HFF-Myc (cell line): ENCODE results near the gene ZSCAN1.

Experiments
- DNase-seq: peaks from one replicate; pipeline ENCODE4 v3.0.0-alpha.2; 2011; ENCODE audit warnings: low read depth; ENCODE audit errors: extremely low read depth
- H3K4me3 ChIP-seq: replicated peaks from 2 replicates; pipeline ENCODE4 v1.5.1; 2011; ENCODE audit warnings: low read depth, mild to moderate bottlenecking, control low read depth, low read length
- TF ChIP-seq, protein P1 (sequence below): IDR thresholded peaks from 2 replicates; pipeline ENCODE4 v1.5.1; 2012; ENCODE audit warnings: mild to moderate bottlenecking, low read depth, low read length, control low read depth; ENCODE audit errors: missing control alignments

ZSCAN1 gene

GRCh38 chr19:58056861-58057260 is 23.0 kb downstream of the ZSCAN1 start:
- H3K4me3 ChIP-seq = no peak overlapping the region
- no peak for DNase-seq
- TF ChIP-seq, protein P1, sequence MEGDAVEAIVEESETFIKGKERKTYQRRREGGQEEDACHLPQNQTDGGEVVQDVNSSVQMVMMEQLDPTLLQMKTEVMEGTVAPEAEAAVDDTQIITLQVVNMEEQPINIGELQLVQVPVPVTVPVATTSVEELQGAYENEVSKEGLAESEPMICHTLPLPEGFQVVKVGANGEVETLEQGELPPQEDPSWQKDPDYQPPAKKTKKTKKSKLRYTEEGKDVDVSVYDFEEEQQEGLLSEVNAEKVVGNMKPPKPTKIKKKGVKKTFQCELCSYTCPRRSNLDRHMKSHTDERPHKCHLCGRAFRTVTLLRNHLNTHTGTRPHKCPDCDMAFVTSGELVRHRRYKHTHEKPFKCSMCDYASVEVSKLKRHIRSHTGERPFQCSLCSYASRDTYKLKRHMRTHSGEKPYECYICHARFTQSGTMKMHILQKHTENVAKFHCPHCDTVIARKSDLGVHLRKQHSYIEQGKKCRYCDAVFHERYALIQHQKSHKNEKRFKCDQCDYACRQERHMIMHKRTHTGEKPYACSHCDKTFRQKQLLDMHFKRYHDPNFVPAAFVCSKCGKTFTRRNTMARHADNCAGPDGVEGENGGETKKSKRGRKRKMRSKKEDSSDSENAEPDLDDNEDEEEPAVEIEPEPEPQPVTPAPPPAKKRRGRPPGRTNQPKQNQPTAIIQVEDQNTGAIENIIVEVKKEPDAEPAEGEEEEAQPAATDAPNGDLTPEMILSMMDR = no peak

- no peak overlapping the region for H3K4me3 ChIP-seq
- DNase-seq = no peak
- TF ChIP-seq, protein P1 = no peak
These were observed 24.6 kb downstream of the ZSCAN1 start for GRCh38 chr19:58058467-58058866.

GRCh38 chr19:58059003-58059670 is 25.3 kb downstream of the ZSCAN1 start, which contains the start of gene ZNF135:
ZNF135 (plus strand) TSS chr19:58059282; CDS start chr19:58060003, 721 bp downstream.
- peak within 1 kb of the TSS; percentile 19; the same call in 1 of the 2 replicates for H3K4me3 ChIP-seq

DNA sequence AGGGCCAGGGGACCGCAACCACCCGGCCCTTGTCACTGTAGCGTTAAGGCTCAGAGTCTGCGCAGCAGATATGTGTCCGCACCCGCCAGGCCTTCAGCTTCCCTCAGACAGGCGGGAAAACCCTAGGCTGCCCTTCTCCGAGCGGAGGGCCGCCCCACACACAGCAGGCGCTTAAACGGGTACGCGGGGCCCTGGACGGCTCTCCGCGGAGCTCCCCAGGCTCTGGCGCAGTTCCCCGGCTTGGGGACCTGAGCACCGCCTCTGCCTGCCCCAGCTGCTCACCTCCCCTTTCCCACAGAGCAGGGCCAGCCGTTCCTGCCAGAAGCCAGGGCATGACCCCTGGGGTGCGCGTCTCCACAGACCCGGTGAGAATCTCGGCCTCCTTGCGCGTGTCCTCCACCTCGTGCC is 25.9 kb downstream of the ZSCAN1 start:
- TF ChIP-seq, protein P1 = no peak
- peak overlapping the region; percentile 19; the same call in 1 of the 2 replicates for H3K4me3 ChIP-seq
- no peak for DNase-seq

More at GRCh38 chr19:58059003-58059670, 25.3 kb downstream of the ZSCAN1 start, which contains the start of gene ZNF135:
- TF ChIP-seq, protein P1 = no peak
- DNase-seq = no peak

DNA sequence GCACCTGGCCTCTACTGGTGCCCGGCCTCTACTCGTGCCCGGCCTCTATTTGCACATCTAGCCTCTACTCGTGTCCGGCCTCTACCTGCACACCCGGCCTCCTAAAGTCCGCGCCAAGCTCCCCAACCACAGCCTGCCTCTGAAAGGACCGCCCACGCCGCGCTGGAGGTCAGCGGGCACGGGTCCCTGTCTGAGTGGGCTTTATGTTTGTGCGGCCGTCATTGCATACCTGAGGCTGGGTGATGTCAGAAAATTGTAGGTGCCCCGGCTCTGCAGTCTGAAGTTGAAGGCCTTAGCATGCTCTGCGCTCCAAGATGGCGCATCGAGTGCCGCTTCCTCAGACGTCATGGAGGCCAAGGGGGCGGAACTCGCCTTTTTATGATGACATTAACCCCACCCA is 26.4 kb downstream of the ZSCAN1 start:
- TF ChIP-seq, protein P1 = no peak
- DNase-seq = no peak
- H3K4me3 ChIP-seq = no peak overlapping the region

DNA sequence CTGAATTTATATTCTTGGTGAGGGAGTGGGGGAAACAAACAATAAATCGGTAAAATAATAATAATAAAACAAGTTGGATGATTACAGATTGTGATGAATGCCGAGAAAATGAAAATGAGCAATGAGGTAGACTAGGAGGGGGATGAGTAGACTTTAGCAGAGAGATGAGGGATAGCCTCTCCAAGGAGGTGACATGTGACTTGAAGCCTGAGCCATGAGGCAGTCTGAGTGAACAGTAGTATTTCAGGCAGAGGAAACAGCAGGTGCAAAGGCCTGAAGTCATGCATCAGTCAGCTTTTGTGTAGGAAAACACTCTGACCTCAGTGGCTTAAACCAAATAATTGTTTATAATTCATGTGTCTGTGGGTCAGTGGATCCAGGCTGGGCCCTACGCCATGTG is 29.9 kb downstream of the ZSCAN1 start:
- TF ChIP-seq, protein P1 = no peak
- no peak for DNase-seq
- H3K4me3 ChIP-seq = no peak overlapping the region
